ENCODE measurements around the gene SSR3. TPM values are rescaled to one million over a fixed set of nuclear protein-coding genes. Genes with fewer than 3 reads are reported as not detected.

SSR3 gene
- 216 and 217 TPM in 2 replicates for total RNA-seq

GRCh38 chr3:156554842-156555687 lies at the start of gene SSR3:
TSS of gene SSR3 (minus strand) at chr3:156555117. CDS start at chr3:156555089, 28 bp downstream.
- Histone ChIP-seq H3K36me3 (ENCODE audit: control insufficient read depth, insufficient read depth, low read length) (no peaks in the 10 kb centered on the region), H3K27me3 (ENCODE audit: control insufficient read depth, insufficient read depth, low read length) (no peaks in the 10 kb centered on the region), H3K4me3 (ENCODE audit: low read depth, low read length) (peak within 1 kb of the TSS; percentile 89)
- peak; percentile 97 for DNase-seq (ENCODE audit: low read depth)
- TF ChIP-seq CTCF (IDR thresholded peaks at IDR 0.05; ENCODE audit: insufficient read depth, low read length, poor library complexity, severe bottlenecking) = no peak

GRCh38 chr3:156604064-156604641 lies 49.2 kb upstream of the SSR3 start:
- Histone ChIP-seq H3K27me3 (ENCODE audit: control insufficient read depth, insufficient read depth, low read length) (no peaks in the 10 kb centered on the region), H3K36me3 (ENCODE audit: control insufficient read depth, insufficient read depth, low read length) (no peaks in the 10 kb centered on the region), H3K4me3 (ENCODE audit: low read depth, low read length) (no peak overlapping the region)
- TF ChIP-seq CTCF (IDR thresholded peaks at IDR 0.05; ENCODE audit: insufficient read depth, low read length, poor library complexity, severe bottlenecking) = no peak
- DNase-seq (ENCODE audit: low read depth) = no peak

GRCh38 chr3:156603379-156604017 lies 48.6 kb upstream of the SSR3 start:
- no peaks in the 10 kb centered on the region for H3K27me3 ChIP-seq (ENCODE audit: control insufficient read depth, insufficient read depth, low read length)
- H3K4me3 ChIP-seq (ENCODE audit: low read depth, low read length) = no peak overlapping the region
- no peak for DNase-seq (ENCODE audit: low read depth)
- H3K36me3 ChIP-seq (ENCODE audit: control insufficient read depth, insufficient read depth, low read length) = no peaks in the 10 kb centered on the region
- no peak for TF ChIP-seq CTCF (IDR thresholded peaks at IDR 0.05; ENCODE audit: insufficient read depth, low read length, poor library complexity, severe bottlenecking)

GRCh38 chr3:156602424-156602823 lies 47.5 kb upstream of the SSR3 start:
- no peaks in the 10 kb centered on the region for H3K27me3 ChIP-seq (ENCODE audit: control insufficient read depth, insufficient read depth, low read length)
- no peaks in the 10 kb centered on the region for H3K36me3 ChIP-seq (ENCODE audit: control insufficient read depth, insufficient read depth, low read length)
- no peak overlapping the region for H3K4me3 ChIP-seq (ENCODE audit: low read depth, low read length)
- TF ChIP-seq CTCF (IDR thresholded peaks at IDR 0.05; ENCODE audit: insufficient read depth, low read length, poor library complexity, severe bottlenecking) = no peak
- DNase-seq (ENCODE audit: low read depth) = peak; percentile 82

GRCh38 chr3:156601497-156601896 lies 46.6 kb upstream of the SSR3 start:
- Histone ChIP-seq H3K36me3 (ENCODE audit: control insufficient read depth, insufficient read depth, low read length) (no peaks in the 10 kb centered on the region), H3K4me3 (ENCODE audit: low read depth, low read length) (no peak overlapping the region), H3K27me3 (ENCODE audit: control insufficient read depth, insufficient read depth, low read length) (no peaks in the 10 kb centered on the region)
- no peak for DNase-seq (ENCODE audit: low read depth)
- no peak for TF ChIP-seq CTCF (IDR thresholded peaks at IDR 0.05; ENCODE audit: insufficient read depth, low read length, poor library complexity, severe bottlenecking)
